PFSK-1 (cell line): ENCODE measurements around the gene SIPA1.

Experiments used
- POLR2AphosphoS5 ChIP-seq: IDR thresholded peaks from 2 replicates; pipeline ENCODE4 v1.6.1; 2012; ENCODE audit warnings: low read depth, mild to moderate bottlenecking, control low read depth, low read length, moderate library complexity
- SIN3A ChIP-seq: IDR thresholded peaks from 2 replicates; pipeline ENCODE4 v1.6.1; 2012; ENCODE audit warnings: mild to moderate bottlenecking, low read length, moderate library complexity, borderline replicate concordance; ENCODE audit not compliant: insufficient read depth
- TAF1 ChIP-seq: IDR thresholded peaks from 2 replicates; pipeline ENCODE4 v1.6.1; 2012; ENCODE audit warnings: low read length, control low read depth, borderline replicate concordance; ENCODE audit not compliant: insufficient read depth
- TF ChIP-seq, protein P1 (sequence below), 2 experiments: IDR thresholded peaks; 2 replicates each; pipeline versions ENCODE4 v1.6.1 to v1.8.0; 2011 to 2012; ENCODE audit warnings: low read depth in 2 of 2, low read length in 2 of 2, control low read depth in 1 of 2, inconsistent platforms in 1 of 2, mild to moderate bottlenecking in 1 of 2, moderate library complexity in 1 of 2; ENCODE audit not compliant: insufficient read depth in 1 of 2

DNA sequence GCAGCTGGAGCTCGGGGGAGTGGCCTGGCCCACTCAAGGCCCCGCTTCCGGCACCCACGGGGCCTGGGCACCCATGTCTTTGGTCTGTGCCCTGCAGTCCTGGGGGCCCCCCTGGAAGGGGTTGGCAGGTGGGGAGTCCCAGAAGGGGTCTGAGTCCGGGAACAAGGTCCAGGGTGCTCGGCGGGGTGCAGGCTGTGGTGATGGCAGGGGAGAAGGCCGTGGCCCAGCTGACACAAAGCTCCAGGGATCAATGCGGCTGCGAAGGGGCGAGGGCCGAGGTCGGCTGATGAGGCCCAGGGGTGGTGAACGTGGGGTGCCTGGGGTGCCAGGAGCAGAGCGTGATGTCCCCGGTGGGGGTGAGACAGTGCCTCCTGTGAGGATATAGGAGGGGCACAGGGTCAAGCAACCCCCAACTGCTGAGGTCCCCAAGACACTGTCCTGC is 39.6 kb upstream of the SIPA1 start:
- TF ChIP-seq TAF1 (no peak), POLR2AphosphoS5 (no peak), SIN3A (no peak)
- TF ChIP-seq, protein P1, sequence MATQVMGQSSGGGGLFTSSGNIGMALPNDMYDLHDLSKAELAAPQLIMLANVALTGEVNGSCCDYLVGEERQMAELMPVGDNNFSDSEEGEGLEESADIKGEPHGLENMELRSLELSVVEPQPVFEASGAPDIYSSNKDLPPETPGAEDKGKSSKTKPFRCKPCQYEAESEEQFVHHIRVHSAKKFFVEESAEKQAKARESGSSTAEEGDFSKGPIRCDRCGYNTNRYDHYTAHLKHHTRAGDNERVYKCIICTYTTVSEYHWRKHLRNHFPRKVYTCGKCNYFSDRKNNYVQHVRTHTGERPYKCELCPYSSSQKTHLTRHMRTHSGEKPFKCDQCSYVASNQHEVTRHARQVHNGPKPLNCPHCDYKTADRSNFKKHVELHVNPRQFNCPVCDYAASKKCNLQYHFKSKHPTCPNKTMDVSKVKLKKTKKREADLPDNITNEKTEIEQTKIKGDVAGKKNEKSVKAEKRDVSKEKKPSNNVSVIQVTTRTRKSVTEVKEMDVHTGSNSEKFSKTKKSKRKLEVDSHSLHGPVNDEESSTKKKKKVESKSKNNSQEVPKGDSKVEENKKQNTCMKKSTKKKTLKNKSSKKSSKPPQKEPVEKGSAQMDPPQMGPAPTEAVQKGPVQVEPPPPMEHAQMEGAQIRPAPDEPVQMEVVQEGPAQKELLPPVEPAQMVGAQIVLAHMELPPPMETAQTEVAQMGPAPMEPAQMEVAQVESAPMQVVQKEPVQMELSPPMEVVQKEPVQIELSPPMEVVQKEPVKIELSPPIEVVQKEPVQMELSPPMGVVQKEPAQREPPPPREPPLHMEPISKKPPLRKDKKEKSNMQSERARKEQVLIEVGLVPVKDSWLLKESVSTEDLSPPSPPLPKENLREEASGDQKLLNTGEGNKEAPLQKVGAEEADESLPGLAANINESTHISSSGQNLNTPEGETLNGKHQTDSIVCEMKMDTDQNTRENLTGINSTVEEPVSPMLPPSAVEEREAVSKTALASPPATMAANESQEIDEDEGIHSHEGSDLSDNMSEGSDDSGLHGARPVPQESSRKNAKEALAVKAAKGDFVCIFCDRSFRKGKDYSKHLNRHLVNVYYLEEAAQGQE (IDR thresholded peaks at IDR 0.05; ENCODE audit: insufficient read depth in 1 of 2, low read depth in 2 of 2, low read length in 2 of 2) = no peak
